Stimulated activated CD8-positive, alpha-beta memory T cell treated with anti-CD3 and anti-CD28 coated beads, Interleukin-7, amount 100 ng/mL, for 48 hours (primary cell): ENCODE measurements around the gene PCDH15.
"Not testable (repeated sequence)": the region's sequence is repeated elsewhere in the genome, so short reads cannot be mapped to it uniquely, and the experiment has no call there.

Source experiments
- DNase-seq, 2 donors: peaks; one replicate each; pipeline ENCODE4 v3.0.0-alpha.2; 2020; ENCODE audit warnings: low read depth in 1 of 2; ENCODE audit errors: extremely low read depth in 1 of 2

The PCDH15 gene

DNA sequence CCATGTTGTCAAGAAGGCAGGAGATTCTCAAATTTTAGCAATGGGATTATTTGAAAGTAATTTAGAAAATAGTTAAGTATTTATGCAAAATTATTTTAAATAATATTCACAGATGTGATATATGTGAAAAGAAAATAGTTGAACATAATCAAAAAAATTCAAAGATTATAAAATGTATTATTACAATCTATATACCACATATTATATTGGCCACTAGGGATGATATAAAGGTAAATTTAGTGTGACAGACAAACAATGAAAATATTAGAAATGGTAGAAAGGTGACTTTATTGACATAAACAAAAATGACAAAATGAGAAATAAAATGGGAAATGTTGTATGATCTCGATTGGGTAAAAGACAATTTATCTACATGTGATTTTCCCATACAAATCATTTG lies 385.5 kb downstream of the PCDH15 start:
- no peak for DNase-seq

DNA sequence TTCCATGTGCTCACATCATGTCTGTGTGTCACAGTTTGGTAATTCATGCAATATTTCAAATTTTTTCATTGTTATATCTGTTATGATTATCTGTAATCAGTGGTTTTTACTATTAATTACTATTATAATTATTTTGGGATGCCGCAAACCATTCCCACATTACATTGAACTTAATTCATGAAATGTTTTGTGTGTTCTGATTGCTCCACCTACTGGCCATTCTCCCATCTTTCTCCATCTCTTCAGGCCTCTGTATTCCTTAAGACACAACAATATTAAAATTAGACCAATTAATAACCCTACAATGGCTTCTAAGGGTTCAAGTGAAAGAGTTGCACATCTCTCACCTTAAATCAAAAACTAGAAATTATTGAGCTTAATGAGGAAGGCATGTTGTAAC lies 398.5 kb downstream of the PCDH15 start:
- no peak for DNase-seq

DNA sequence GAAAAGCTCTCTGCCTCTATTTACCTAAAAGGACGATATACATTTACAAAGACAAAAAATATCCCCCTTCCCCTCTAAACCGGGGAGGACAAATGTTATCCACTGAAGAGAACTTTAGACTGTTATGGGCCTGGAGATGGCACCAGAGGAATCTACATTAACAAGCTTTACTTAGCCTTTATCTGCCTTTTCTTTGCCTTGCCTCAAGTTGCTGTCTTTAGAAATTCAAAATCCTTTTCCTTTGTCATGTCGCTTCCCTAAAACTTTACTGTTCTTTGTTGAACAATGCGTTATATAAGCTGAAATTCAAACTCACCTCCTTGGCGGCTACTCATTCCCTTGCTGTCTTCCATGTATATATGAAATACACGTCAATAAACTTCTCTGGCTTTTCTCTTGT lies 405.0 kb downstream of the PCDH15 start:
- DNase-seq, result no peak

DNA sequence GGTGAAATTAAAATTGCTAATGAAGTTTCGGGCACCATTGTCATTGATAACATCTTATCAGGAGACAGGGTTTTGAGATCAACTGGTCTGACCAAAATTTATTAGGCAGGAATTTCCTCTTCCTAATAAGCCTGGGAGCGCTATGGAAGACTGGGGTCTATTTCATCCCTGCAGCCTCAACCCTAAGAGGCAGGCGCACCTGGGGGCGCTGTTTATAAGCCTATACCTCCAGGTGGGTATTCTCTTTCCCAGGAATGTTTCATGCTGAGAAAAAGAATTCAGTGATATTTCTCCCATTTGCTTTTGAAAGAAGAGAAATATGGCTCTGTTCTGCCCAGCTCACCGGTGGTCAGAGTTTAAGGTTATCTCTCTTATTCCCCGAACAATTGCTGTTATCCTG lies 406.4 kb downstream of the PCDH15 start:
- DNase-seq, result not testable (repeated sequence)

DNA sequence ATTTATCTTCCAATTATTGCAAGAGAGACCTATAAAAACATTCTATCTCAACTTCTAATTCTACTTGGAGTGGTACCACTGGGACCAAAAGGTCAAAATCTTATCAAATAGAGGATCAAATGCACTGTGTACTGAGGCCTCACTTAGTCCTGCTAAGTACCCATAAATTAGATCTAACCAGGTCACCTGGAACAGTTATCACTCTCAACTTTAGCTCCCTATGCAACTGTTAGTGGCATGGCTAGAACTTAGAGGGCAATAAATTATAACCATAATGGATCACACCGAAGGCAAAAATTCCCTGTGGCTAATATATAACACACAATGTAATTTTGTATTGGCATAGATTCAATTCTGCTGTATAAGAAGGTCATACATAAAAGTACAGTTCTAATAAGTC lies 428.9 kb downstream of the PCDH15 start:
- DNase-seq, result no peak

DNA sequence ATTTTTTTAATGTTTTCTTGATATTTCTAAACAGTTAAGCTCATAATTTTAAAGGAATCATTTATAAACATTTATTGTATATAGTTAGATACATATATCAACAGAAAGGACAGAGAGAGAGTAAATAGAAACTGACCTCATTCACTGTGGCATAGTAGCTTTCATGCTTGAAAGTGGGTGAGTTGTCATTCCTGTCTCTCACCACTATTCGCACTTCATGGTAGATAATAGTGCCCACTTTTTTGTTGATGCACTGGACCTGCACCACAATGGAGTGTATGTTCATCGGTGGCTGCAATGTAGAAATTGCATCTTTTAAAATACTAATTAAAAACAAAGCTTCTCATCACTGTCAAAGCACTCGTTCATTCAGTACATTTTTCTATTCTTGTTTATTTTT lies 432.0 kb downstream of the PCDH15 start:
- DNase-seq, result no peak

DNA sequence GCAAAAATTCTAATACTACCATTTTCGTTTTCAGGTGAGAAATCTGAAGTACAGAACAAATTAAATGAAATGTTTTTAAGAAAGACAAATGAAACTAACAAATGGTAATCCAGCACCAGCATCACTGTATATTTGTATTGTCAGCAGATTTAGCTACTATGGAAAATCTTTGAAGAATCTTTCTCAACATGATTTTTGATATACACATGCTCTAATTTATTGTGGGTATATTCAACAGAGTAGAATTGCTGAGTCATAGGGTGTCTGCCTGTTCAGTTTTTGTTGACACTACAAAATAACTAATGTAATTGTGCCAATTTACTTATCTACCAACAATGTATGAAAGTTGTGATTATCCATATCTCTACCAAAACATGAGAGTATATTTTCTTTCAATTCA lies 437.6 kb downstream of the PCDH15 start:
- no peak for DNase-seq

DNA sequence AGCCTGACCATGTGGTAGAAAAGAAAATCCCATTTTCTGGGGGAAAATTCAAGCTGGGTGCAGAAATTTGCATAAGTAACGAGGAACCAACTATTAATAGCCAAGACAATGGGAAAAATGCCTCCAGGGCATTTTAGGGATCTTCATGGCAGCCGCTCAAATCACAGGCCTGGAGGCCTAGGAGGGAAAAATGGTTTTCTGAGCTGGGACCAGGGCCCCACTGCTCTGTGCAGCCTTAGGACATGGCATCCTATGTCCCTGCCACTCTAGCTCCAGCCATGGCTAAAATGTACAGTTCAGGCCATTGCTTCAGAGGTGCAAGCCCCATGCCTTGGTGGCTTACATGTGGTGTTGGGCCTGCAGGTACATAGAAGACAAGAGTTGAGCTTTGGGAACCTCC lies 459.0 kb downstream of the PCDH15 start:
- DNase-seq, result no peak

DNA sequence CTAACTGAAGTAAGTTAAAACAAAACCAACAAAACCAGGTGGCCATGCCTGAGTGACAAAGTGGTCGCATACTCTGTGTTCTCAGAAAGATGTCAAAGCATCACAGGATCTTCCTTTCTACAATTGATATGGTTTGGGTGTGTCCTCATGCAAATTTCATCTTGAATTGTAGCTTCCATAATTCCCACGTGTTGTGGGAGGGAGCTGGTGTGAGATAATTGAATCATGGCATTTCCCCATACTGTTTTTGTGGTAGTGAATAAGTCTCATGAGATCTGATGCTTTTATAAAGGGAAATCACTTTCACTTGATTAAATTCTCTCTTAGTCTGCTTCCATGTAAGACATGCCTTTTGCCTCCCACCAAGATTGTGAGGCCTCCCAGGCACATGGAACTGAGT lies 465.7 kb downstream of the PCDH15 start:
- no peak for DNase-seq

DNA sequence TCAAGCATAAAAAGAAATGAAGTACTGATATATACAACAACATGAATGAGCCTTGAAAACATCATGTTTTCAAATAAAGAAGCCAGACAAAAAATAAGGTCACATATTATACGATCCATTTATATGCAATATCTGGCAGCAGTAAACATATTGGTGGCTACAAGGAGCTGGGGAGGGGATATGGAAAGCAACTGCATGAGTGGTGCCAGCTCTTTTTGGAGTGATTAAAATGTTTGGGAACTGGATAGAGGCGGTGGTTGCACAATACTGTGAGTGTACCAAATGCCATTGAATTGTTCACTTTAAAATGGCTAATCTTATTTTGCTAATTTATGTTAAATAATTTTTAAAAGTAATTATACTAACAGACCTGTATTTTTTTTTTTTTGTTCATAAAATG lies 481.7 kb downstream of the PCDH15 start:
- DNase-seq, result no peak

DNA sequence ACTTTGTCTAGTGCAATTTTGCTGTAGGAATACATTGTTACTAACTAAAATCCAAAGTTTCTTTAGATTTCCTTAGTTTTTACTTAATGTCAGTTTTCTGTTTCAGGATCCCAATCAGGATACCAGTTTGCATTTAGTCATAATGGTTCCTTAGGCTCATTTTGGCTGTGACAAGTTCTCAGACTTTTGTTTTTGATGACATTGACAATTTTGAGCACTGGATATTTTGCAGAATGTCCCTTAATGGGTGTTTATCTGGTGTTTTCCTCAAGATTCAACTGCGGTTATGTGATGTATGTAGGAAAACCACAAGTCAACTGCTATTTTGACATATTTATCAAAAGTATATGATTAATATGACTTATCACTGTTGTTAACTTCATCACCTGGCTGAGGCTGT lies 482.6 kb downstream of the PCDH15 start:
- no peak for DNase-seq

DNA sequence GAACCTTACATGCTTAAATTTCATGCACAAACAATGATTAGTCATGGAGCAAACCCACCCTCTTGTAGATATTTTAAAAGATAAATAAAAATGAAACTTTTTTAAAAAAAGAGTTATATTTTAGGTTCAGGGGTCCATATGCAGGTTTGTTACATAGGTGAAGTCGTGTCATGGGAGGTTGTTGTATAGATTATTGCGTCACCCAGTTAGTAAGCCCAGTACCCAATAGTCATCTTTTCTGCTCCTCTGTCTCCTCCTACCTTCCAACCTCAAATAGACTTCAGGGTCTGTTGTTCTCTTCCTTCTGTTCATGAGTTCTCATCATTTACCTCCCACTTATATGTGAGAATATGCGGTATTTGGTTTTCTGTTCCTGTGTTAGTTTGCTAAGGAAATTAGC lies 486.6 kb downstream of the PCDH15 start:
- no peak for DNase-seq

DNA sequence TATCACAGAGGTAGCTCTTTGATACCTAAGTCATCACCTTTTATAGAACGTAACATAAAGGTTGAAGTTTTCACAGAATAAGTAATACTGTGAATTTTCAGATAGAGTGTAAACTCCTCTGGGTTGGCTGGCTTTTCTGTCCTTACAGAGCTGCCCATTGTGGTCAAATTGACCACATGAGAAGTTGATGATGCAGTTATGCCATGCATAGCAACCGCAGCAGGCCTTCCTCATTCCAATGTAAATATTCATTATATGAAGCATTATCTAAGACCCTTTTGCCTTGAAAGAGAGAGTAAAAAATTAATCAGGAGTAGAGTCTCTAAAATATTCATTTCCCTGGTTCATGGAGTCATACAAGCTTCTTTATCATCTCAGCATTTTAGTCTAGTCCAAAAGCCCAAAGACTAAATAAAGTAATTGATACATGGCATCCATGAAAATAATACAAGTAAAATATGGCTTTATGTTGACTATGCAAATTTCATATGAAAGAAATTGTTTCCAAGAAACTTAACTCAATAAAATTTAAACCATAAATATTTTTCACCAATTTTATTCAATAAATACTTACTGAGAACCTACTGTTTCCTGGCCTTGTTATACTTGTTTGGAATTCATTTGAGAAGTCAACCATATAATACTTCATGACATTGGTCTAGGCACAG lies 516.4 kb downstream of the PCDH15 start:
- no peak for DNase-seq

DNA sequence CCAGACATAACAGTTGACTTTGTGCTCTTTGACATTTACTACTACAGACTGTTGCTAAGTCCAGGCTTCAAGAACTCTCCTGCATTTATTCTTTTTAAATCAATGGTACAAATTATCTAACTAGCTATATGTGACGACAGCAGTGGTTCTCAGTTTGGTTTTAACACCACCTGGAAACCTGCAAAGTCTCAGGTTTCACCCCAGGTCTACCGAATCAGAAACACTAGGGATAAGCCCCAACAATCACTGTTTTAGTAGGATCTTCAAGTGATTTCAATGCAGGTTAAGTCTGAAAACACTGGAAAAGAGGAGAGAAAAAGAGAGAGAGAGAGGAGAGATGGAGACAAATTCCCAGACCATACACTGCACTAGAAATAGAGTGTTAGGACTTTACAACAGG lies 519.0 kb downstream of the PCDH15 start:
- DNase-seq, result no peak

DNA sequence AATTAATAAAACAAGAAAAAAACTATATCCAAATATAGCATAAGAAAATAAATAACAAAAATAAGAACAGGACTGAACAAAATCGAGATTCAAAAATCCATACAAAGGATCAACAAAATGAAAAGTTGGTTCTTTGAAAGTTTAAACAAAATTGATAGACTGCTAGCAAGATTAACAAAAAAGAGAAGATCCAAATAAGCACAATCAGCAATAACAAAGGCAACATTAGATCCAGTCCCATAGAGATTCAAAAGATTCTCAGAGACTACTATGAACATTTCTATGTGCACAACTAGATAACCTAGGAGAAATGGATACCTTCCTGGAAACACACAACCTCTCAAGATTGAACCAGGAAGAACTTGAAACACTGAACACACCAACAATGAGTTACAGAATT lies 534.6 kb downstream of the PCDH15 start:
- no peak for DNase-seq

DNA sequence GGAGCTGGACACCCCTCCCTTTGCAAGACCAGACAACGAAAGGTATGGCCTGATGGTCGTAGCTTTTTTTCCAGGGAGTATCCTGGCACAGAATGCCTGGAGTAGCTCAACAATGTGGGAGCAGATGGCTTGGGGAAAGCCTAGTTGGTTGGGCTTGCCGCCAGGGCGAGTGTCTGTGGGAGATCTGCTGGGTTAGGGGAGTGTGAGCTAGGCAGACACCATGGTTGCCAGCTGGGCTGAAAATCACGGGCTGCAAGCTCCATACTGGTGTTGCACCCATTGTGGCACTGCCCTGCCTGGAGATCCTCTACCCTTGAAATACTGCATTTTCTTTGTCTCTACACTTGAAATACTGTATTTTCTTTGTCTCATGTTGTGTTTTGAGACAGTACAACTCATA lies 538.3 kb downstream of the PCDH15 start:
- no peak for DNase-seq

DNA sequence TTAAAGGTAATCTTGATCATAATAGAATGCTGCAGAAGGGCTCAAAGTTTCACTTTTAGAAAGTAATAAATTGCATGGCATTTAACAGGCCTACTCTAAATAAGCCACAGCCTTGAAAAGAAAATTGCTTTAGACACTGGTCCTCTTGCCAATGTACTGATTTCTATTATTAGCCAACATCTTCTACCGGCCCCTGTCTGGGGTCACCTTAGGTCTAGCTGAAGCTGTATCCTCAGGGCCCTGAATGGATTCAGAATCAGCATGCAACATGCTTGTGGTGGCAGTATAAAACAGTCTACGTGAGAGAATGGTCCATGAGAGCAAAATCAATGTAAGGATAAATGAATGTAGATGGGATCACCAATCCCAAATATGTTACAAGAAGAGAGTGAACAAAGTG lies 541.9 kb downstream of the PCDH15 start:
- no peak for DNase-seq

DNA sequence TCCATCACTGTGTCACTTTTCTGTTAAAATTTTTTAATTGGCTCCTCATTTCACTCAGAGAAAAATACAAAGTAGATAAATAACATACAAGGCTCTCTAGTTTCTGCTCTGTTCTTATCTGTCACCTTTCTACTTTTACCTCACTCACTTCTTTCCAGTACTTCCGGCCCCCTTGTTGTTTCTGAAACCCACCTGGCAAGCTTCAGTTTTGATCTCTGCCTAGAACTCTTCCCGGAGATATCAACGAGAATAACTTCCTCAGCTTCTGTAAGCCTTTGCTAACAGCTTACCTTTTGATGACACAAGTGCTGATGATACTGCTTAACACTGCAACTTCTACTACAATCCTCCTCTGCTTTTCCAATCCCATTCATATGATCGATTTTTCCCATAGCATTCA lies 566.2 kb downstream of the PCDH15 start:
- DNase-seq, result no peak

DNA sequence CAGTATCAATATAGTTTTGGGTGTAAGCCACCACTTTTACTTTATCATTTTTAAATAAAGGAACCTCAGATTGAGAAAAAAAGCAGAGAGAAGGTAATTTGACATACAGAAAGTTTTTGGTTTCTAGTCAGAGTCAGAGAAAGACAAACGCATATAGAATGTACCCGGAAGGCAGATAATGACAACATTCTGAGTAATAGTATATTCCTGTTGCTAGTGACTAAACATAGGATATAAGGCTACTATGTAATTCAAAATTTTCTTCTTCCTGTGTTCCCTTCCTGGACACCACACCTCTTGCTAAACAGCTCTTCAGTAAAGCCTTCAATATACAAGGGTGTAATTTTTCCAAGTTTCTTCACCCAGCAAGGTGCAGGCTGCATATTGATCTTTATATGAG lies 597.6 kb downstream of the PCDH15 start:
- no peak for DNase-seq

DNA sequence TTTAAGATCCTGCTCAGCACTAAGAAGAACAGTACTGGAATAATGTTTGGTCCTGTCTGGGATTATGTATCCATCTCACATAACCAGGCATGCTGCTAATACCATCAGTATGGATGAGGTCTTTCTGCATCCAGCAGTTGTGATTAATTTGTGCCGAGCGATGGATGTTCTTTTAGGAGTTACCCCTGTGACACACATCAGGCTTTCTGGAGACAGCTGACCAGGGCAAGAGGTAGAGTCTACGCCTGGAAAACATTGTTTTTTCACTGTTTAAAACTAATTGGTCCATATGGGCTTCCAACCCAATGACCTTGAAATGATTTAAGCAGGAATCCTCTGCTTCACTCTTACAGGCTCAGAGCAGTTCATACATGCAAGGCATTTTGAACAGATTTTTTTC lies 603.0 kb downstream of the PCDH15 start:
- DNase-seq, result no peak

DNA sequence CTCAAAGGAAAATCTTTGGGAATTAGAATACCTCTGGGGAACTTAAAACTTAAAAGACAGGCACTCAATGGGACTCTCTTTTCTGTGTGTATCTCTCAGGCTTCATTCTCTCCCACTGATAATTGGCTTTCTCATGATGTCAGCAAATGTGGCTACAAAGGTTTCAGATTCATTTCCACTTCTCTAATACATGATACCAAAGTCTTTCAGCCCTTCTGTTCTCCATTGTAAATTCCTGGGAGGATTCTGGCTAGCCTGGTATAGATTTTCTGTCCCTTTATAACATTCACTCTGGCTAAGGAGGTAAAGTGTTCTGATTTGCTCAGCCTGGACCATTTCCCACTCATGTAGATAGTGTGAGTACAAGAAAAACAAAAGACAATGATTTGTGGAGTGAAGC lies 606.2 kb downstream of the PCDH15 start:
- DNase-seq, result no peak

DNA sequence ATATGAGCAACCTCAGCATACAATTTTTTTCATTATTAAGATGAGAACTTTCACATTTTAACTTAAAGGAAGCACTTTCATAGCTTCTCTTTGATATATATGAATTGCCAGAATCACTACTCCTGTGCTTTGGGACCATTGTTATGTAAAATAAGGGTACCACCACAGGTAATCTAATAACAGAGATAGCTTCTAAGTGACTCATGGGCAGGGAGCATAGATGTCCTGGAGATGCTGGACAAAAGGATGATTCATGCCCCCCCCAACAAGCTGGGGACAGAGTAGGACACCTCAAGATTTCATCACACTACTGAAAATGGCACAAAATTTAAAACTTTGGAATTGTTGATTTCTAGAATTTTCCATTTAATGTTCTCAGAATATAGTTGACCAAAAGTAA lies 641.1 kb downstream of the PCDH15 start:
- DNase-seq, result no peak

DNA sequence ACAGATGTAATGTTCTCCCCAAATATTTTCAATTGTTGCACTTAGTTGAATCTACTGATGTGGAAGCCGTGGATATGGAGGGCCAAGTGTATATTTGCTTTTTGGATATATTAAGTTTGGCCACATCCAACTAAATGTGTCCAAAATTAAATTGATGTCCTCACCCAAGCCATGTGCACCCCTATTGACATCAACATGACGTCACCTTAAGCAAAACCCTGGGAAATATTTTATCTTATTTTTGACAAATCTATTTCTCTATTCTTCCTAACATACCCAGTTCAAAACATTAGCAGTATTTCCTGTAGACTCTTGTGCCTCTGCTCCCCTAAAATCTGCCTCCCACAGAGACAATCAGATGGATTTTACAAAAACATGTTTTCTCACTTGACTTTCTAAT lies 652.5 kb downstream of the PCDH15 start:
- no peak for DNase-seq
